Left ventricle myocardium inferior (tissue), 1 donor: ENCODE data around the gene GPR179. TPM values are rescaled to one million over a fixed set of nuclear protein-coding genes. Genes with fewer than 3 reads are reported as not detected.

Experiments
- DNase-seq: peaks from one replicate; pipeline ENCODE4 v3.0.0-alpha.2; 2020
- H3K27ac ChIP-seq: fragments of 200-600 bp; replicated peaks from 2 replicates; pipeline ENCODE4 v1.8.0; 2021
- H3K27me3 ChIP-seq: fragments of 200-600 bp; 2 replicates; pipeline ENCODE4 v1.8.0; 2021; ENCODE audit warnings: low read depth
- H3K36me3 ChIP-seq: fragments of 200-600 bp; 2 replicates; pipeline ENCODE4 v1.8.0; 2021
- H3K4me1 ChIP-seq: fragments of 200-600 bp; 2 replicates; pipeline ENCODE4 v1.8.0; 2021
- H3K4me3 ChIP-seq: fragments of 200-600 bp; 2 replicates; pipeline ENCODE4 v1.8.0; 2021; ENCODE audit warnings: mild to moderate bottlenecking, moderate library complexity
- H3K9me3 ChIP-seq: fragments of 200-600 bp; replicated peaks from 2 replicates; pipeline ENCODE4 v1.8.0; 2021
- intact Hi-C: fragments of 100-400 bp; cut with micrococcal nuclease; formaldehyde crosslinking; loops from one replicate; pipeline ENCODE4 v1.11.0; 2022
- total RNA-seq: library from RNA; stranded (reverse); fragmentation: NEBNext Ultra II Directional; extraction: Animal tissue kit (Norgen Biotek cat#: 25700); gene quantifications from one replicate; pipeline ENCODE4 v1.2.1, GENCODE V29; 2021
- TF ChIP-seq, protein P1 (sequence below): fragments of 200-600 bp; IDR thresholded peaks from 2 replicates; pipeline ENCODE4 v1.8.0; 2021; ENCODE audit warnings: antibody characterized with exemption, mild to moderate bottlenecking, borderline replicate concordance
- donor health status: DM: no; HTN: yes; CAD: no; lungs with severe emphysema.

GPR179 gene
- total RNA-seq, 1 donor from 2014 or later = 0.05 TPM

DNA sequence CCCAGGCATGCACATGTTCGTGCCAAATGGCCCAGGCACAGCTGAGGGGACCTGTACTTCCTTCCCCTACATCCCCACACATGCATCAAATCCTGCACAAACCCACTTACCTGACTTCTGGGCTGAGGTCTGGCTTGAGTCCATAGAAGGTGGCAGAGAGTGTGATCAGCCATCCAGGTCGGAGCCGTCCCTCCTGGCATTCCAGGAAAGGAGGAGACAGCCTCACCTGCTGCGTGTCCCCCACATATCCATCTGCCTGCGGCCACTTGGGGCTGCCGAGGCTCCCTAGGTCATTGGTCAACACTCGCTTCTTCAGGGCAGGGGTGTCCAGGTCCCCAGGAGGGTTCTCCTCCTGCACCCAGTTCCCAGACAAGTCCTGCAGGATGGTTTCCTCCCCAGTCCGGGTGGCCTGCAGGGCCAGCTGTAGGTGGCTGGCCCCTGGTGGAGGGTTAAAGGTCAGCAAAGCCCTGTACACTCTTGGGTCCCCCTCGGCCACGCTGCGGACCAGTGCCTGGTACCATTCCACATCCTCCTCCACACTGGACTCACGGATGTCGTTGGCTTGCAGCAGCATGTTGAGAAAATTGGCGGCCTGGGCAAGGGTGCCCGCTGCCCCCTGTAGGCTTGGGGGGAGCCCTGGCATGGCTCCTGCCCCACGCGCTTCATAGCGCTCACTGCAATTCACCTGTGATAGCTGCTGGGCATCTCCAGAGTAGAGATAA, 709 bp downstream of the GPR179 start:
- no peak for DNase-seq
- intact Hi-C loops = no loop called here
- H3K4me1 ChIP-seq = peaks cover 9% of the 10 kb centered on the region
- peaks cover 15% of the 10 kb centered on the region for H3K27me3 ChIP-seq
- no peaks in the 10 kb centered on the region for H3K36me3 ChIP-seq
- H3K9me3 ChIP-seq = no peaks in the 10 kb centered on the region
- H3K27ac ChIP-seq = no peak overlapping the region
- TF ChIP-seq, protein P1, sequence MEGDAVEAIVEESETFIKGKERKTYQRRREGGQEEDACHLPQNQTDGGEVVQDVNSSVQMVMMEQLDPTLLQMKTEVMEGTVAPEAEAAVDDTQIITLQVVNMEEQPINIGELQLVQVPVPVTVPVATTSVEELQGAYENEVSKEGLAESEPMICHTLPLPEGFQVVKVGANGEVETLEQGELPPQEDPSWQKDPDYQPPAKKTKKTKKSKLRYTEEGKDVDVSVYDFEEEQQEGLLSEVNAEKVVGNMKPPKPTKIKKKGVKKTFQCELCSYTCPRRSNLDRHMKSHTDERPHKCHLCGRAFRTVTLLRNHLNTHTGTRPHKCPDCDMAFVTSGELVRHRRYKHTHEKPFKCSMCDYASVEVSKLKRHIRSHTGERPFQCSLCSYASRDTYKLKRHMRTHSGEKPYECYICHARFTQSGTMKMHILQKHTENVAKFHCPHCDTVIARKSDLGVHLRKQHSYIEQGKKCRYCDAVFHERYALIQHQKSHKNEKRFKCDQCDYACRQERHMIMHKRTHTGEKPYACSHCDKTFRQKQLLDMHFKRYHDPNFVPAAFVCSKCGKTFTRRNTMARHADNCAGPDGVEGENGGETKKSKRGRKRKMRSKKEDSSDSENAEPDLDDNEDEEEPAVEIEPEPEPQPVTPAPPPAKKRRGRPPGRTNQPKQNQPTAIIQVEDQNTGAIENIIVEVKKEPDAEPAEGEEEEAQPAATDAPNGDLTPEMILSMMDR = no peak
- H3K4me3 ChIP-seq = no peak overlapping the region

DNA sequence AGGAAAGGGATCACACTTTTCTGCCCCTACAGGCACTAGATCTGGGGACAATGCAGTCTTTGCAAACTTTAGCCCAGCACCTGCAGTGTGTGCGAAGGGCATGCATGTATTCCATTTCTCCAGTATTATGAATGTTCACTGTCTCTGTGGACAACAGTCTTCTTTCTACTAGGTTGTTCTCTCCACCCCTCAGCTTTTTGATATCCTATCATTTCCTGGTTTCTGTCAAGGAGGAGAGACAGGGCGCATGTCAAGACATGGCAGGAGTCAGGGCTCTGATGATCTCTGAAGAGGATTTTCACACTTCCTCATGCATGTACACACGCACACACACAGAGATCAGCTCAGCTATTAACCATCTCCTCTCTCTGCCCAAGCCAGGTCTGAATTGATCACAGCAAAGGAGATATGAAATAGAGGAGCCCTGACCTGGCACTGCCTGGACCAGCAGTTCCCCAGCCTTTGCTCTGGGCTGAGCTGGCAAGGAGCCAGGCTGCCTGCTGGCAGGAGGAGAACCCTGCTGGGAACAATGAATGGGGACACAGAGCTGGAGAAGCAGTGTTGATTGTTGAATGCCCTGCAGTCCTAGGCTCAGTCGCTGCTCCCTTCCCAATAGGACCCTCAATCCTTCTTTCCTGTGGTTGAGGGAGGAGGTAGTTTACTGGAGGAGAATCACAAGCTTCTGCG, 2.6 kb downstream of the GPR179 start:
- H3K9me3 ChIP-seq = no peaks in the 10 kb centered on the region
- intact Hi-C loops = no loop called here
- peaks cover 21% of the 10 kb centered on the region for H3K27me3 ChIP-seq
- no peaks in the 10 kb centered on the region for H3K36me3 ChIP-seq
- DNase-seq = peak; percentile 71
- H3K27ac ChIP-seq = no peak overlapping the region
- H3K4me1 ChIP-seq = peaks cover 9% of the 10 kb centered on the region
- TF ChIP-seq, protein P1 = no peak
- H3K4me3 ChIP-seq = no peak overlapping the region

DNA sequence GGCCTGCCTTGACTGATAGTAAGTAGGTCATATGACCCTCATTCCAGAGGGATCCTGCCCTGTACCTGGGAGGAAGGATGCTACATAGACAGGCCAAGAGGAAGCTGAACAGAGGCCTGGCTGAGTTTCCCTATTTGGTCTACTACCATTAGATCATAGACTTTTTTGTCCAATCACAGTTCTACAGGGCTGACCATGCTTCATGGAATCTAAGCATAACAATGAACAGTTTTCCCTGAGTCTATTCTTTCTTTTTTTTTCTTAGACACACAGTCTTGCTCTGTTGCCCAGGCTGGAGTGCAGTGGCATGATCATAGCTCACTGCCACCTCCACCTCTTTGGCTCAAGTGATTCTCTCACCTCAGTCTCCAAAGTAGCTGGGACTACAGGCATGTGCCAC, 3.9 kb downstream of the GPR179 start:
- Histone ChIP-seq H3K36me3 (no peaks in the 10 kb centered on the region), H3K4me1 (peaks cover 9% of the 10 kb centered on the region), H3K4me3 (no peak overlapping the region), H3K27me3 (peaks cover 26% of the 10 kb centered on the region), H3K9me3 (no peaks in the 10 kb centered on the region), H3K27ac (no peak overlapping the region)
- TF ChIP-seq, protein P1 = no peak
- intact Hi-C loops = no loop called here
- no peak for DNase-seq

DNA sequence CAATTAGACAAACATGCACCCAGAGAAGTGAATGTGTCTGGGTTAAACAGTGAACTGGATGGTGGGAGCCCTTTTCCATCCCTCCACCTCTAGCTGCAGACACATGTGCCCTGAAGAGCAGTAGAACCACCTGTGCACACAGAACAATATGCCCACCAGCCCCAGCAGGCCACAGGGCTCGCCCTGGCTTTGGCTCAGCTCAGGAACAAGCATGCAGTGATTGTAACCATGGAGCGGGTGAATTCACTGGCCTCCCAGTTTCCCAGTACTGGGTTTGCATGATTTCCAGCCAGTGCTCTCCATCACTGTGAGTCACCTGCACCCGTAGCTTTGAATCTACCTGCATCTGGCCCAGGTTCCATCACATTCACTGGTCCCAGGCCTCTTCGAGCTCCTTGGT, 5.2 kb downstream of the GPR179 start:
- Histone ChIP-seq H3K27me3 (peaks cover 32% of the 10 kb centered on the region), H3K4me1 (peaks cover 9% of the 10 kb centered on the region), H3K4me3 (no peak overlapping the region), H3K9me3 (no peaks in the 10 kb centered on the region), H3K27ac (no peak overlapping the region), H3K36me3 (no peaks in the 10 kb centered on the region)
- TF ChIP-seq, protein P1 = no peak
- DNase-seq = no peak
- intact Hi-C loops = no loop called here

DNA sequence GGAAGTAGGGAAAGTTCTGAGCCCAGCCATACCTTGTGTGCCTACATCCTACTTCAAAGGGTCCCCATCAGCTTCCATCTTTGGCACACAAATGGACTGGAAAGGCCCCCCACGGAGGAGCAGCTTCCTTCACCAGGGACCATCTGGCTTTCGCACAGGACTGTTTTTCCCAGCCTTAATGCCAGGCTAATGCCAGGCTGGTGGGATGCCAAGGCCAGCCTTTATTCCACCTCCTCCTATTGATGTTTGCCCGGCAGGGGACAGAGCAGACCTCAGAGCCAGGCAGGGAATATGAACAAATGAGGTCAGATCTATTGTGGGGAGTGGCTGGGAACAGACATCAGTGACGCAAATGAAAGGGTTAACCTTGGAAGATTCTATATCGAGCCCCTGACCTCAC, 5.7 kb downstream of the GPR179 start:
- H3K36me3 ChIP-seq = no peaks in the 10 kb centered on the region
- no peak for DNase-seq
- H3K9me3 ChIP-seq = no peaks in the 10 kb centered on the region
- peaks cover 9% of the 10 kb centered on the region for H3K4me1 ChIP-seq
- H3K4me3 ChIP-seq = no peak overlapping the region
- intact Hi-C loops = no loop called here
- TF ChIP-seq, protein P1 = no peak
- peaks cover 32% of the 10 kb centered on the region for H3K27me3 ChIP-seq
- no peak overlapping the region for H3K27ac ChIP-seq
